GM10248 (cell line): ENCODE results near the gene FAM227A.

ENCODE experiments used
- CTCF ChIA-PET: fragments of 300-600 bp; sonication (Branson Sonifier 250); formaldehyde crosslinking; extraction: SDS; loops from one replicate; lab custom pipeline; 2021; ENCODE audit warnings: antibody characterized with exemption; lab: Yijun Ruan, JAX
- POLR2A ChIA-PET: fragments of 350-650 bp; sonication (Branson Sonifier 250); formaldehyde crosslinking; extraction: SDS; loops from one replicate; lab custom pipeline; 2020; ENCODE audit warnings: antibody characterized with exemption; lab: Yijun Ruan, JAX
- DNase-seq: peaks from one replicate; pipeline ENCODE4 v3.0.0; 2012; ENCODE audit errors: extremely low spot score
- TF ChIP-seq, protein P1 (sequence below): IDR thresholded peaks from 2 replicates; pipeline ENCODE4 v1.5.1; 2012; ENCODE audit warnings: mild to moderate bottlenecking, low read depth; ENCODE audit errors: extremely low read depth, missing control alignments, control extremely low read depth

The FAM227A gene

DNA sequence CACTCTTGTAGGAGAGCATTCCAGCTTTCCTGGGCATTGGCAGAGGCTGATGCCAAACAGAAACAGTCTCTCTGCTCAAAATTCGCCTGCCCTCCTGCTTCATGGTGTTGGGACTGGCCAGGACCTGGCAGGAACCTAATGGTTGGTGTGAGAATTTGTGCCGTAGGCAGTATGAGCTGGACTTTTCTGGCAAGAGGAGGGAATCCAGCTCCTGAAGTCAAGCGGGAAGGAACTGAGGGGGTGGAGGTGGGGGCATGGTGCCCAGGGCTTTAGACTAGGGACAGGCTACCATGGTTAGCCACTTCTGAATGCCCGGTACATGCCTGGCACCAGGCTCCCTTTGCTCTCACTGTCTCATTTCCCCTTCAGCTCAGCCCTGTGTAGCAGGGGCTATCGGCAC, 18.7 kb upstream of the FAM227A start:
- TF ChIP-seq, protein P1, sequence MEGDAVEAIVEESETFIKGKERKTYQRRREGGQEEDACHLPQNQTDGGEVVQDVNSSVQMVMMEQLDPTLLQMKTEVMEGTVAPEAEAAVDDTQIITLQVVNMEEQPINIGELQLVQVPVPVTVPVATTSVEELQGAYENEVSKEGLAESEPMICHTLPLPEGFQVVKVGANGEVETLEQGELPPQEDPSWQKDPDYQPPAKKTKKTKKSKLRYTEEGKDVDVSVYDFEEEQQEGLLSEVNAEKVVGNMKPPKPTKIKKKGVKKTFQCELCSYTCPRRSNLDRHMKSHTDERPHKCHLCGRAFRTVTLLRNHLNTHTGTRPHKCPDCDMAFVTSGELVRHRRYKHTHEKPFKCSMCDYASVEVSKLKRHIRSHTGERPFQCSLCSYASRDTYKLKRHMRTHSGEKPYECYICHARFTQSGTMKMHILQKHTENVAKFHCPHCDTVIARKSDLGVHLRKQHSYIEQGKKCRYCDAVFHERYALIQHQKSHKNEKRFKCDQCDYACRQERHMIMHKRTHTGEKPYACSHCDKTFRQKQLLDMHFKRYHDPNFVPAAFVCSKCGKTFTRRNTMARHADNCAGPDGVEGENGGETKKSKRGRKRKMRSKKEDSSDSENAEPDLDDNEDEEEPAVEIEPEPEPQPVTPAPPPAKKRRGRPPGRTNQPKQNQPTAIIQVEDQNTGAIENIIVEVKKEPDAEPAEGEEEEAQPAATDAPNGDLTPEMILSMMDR = no peak
- CTCF ChIA-PET = interaction anchor here (1.0 kb wide), 1 partner anchor 11 kb away, joined by 3 read pairs; no protein-coding TSS in a partner anchor
- POLR2A ChIA-PET = interaction anchor here (0.6 kb wide), 2 partner anchors 665 to 817 kb away, joined by 4 read pairs; no protein-coding TSS in a partner anchor
- no peak for DNase-seq

GRCh38 chr22:38657045-38657909, 1.1 kb upstream of the FAM227A start:
- TF ChIP-seq, protein P1 = no peak
- DNase-seq = peak; percentile 53
- ChIA-PET CTCF (interaction anchor here (1.2 to 2.6 kb wide), 4 partner anchors 13 to 26 kb away, joined by 3 to 6 read pairs (median 4); partner anchors contain the start of gene TOMM22), POLR2A (no interaction called here)

GRCh38 chr22:38655519-38656255, 505 bp downstream of the FAM227A start:
- no peak for DNase-seq
- POLR2A ChIA-PET = no interaction called here

GRCh38 chr22:38653741-38654140, 2.5 kb downstream of the FAM227A start:
- ChIA-PET POLR2A (no interaction called here), CTCF (interaction anchor here (1.0 to 1.2 kb wide), 2 partner anchors 28 to 606 kb away, joined by 3 read pairs; partner anchors contain the start of gene TOMM22)
- TF ChIP-seq, protein P1 = no peak
- DNase-seq = no peak

More at GRCh38 chr22:38655519-38656255, 505 bp downstream of the FAM227A start:
- TF ChIP-seq, protein P1 = no peak
- CTCF ChIA-PET = no interaction called here

DNA sequence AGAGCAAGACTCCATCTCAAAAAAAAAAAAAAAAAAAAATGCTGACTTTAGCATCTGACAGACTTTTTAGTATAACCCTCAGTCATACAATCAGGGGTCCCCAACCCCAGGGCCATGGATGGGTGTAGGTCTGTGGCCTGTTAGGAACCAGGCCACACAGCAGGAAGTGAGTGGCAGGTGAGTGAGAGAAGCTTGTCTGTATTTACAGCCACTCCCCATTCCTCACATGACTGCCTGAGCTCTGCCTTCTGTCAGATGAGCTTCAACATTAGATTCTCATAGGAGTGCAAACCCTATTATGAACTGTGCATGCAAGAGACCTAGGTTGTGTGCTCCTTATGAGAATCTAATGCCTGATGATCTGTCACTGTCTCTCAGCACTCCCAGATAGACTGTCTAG, 3.3 kb downstream of the FAM227A start:
- no peak for DNase-seq
- TF ChIP-seq, protein P1 = no peak
- CTCF ChIA-PET = interaction anchor here (1.2 kb wide), 1 partner anchor 29 kb away, joined by 3 read pairs; the partner anchor contains the start of gene TOMM22
- POLR2A ChIA-PET = no interaction called here
